ENCODE measurements around the gene CYB5R3. TPM values are rescaled to one million over a fixed set of nuclear protein-coding genes. Genes with fewer than 3 reads are reported as not detected.

The CYB5R3 gene
- total RNA-seq, 5 donors from 2014 or later (not counting 1 experiment from before 2014, with no cell fraction given), result 40.8 to 58.6 (median 51.0) TPM

- H3K4me1 ChIP-seq (ENCODE audit: control insufficient read depth in 1 of 2, extremely low read depth in 1 of 2, insufficient read depth in 2 of 2, low read length in 2 of 2), result no peaks in the 10 kb centered on the region
- H3K27ac ChIP-seq (ENCODE audit: low read length), result no peak overlapping the region
- ChIA-PET CTCF (no interaction called here), POLR2A (interaction anchor here in 1 of 2 donors (0.6 kb wide), 1 partner anchor 218 kb away, joined by 8 read pairs; no protein-coding TSS in a partner anchor)
- no peak overlapping the region for H3K27ac Mint-ChIP-seq
- ATAC-seq (replicated peaks in 1 of 4) (no peak), DNase-seq (no peak)
- H3K27me3 Mint-ChIP-seq, result no peaks in the 10 kb centered on the region
- H3K27me3 ChIP-seq (replicated peaks in 1 of 2; ENCODE audit: control insufficient read depth in 2 of 2, extremely low read depth in 1 of 2, insufficient read depth in 2 of 2, low read length in 1 of 2), result no peaks in the 10 kb centered on the region
- H3K36me3 Mint-ChIP-seq, result peaks cover 19% of the 10 kb centered on the region
- H3K4me3 ChIP-seq (ENCODE audit: control insufficient read depth in 1 of 2, extremely low read depth in 1 of 2, low read length in 1 of 2), result no peak overlapping the region
- no peaks in the 10 kb centered on the region for H3K9me3 ChIP-seq
- 97% methylated on average over 6 of the region's 9 CpGs for WGBS (ENCODE audit: insufficient coverage)
- H3K4me3 Mint-ChIP-seq, result no peak overlapping the region
- peaks cover 0 to 3% (median 3%) of the 10 kb centered on the region in 3 donors for H3K4me1 Mint-ChIP-seq
- H3K36me3 ChIP-seq (ENCODE audit: control insufficient read depth in 2 of 2, extremely low read depth in 1 of 2, insufficient read depth in 1 of 2, low read length in 1 of 2), result peaks cover 33 to 67% of the 10 kb centered on the region in 2 donors
- no peaks in the 10 kb centered on the region for H3K9me3 Mint-ChIP-seq
These were observed 16.2 kb downstream of the CYB5R3 start for GRCh38 chr22:42633013-42633412.

- Histone ChIP-seq H3K4me1 (ENCODE audit: control insufficient read depth in 1 of 2, extremely low read depth in 1 of 2, insufficient read depth in 2 of 2, low read length in 2 of 2) (no peaks in the 10 kb centered on the region), H3K27ac (ENCODE audit: low read length) (no peak overlapping the region), H3K27me3 (replicated peaks in 1 of 2; ENCODE audit: control insufficient read depth in 2 of 2, extremely low read depth in 1 of 2, insufficient read depth in 2 of 2, low read length in 1 of 2) (no peaks in the 10 kb centered on the region), H3K9me3 (no peaks in the 10 kb centered on the region), H3K4me3 (ENCODE audit: control insufficient read depth in 1 of 2, extremely low read depth in 1 of 2, low read length in 1 of 2) (no peak overlapping the region), H3K36me3 (ENCODE audit: control insufficient read depth in 2 of 2, extremely low read depth in 1 of 2, insufficient read depth in 1 of 2, low read length in 1 of 2) (peaks cover 33 to 76% of the 10 kb centered on the region in 2 donors)
- Mint-ChIP-seq H3K36me3 (peaks cover 16% of the 10 kb centered on the region), H3K4me1 (no peaks in the 10 kb centered on the region), H3K4me3 (no peak overlapping the region), H3K27ac (no peak overlapping the region), H3K27me3 (no peaks in the 10 kb centered on the region), H3K9me3 (no peaks in the 10 kb centered on the region)
- 95% methylated on average over 8 of the region's 13 CpGs for WGBS (ENCODE audit: insufficient coverage)
- ChIA-PET POLR2A (interaction anchor here in 1 of 2 donors (0.6 kb wide), 1 partner anchor 176 kb away, joined by 6 read pairs; no protein-coding TSS in a partner anchor), CTCF (no interaction called here)
- ATAC-seq (replicated peaks in 1 of 4) (no peak), DNase-seq (no peak)
These were observed 17.1 kb downstream of the CYB5R3 start for GRCh38 chr22:42632096-42632495.

GRCh38 chr22:42630901-42631602, 18.1 kb downstream of the CYB5R3 start:
- H3K27ac ChIP-seq (ENCODE audit: low read length), result no peak overlapping the region
- no peaks in the 10 kb centered on the region for H3K9me3 ChIP-seq
- no peak overlapping the region for H3K4me3 Mint-ChIP-seq
- H3K27ac Mint-ChIP-seq, result no peak overlapping the region
- ChIA-PET CTCF (interaction anchor here in 1 of 2 donors (0.7 kb wide), 1 partner anchor 457 kb away, joined by 5 read pairs; no protein-coding TSS in a partner anchor), POLR2A (no interaction called here)
- H3K4me1 Mint-ChIP-seq, result no peaks in the 10 kb centered on the region
- ATAC-seq (replicated peaks in 1 of 4) (no peak), DNase-seq (no peak)
- H3K4me3 ChIP-seq (ENCODE audit: control insufficient read depth in 1 of 2, extremely low read depth in 1 of 2, low read length in 1 of 2), result no peak overlapping the region
- H3K9me3 Mint-ChIP-seq, result no peaks in the 10 kb centered on the region
- H3K27me3 ChIP-seq (replicated peaks in 1 of 2; ENCODE audit: control insufficient read depth in 2 of 2, extremely low read depth in 1 of 2, insufficient read depth in 2 of 2, low read length in 1 of 2), result no peaks in the 10 kb centered on the region
- WGBS (ENCODE audit: insufficient coverage), result 94% methylated on average over 27 of the region's 28 CpGs
- H3K36me3 Mint-ChIP-seq, result peaks cover 20% of the 10 kb centered on the region
- no peaks in the 10 kb centered on the region for H3K27me3 Mint-ChIP-seq
- no peaks in the 10 kb centered on the region for H3K4me1 ChIP-seq (ENCODE audit: control insufficient read depth in 1 of 2, extremely low read depth in 1 of 2, insufficient read depth in 2 of 2, low read length in 2 of 2)
- peaks cover 40 to 77% of the 10 kb centered on the region in 2 donors for H3K36me3 ChIP-seq (ENCODE audit: control insufficient read depth in 2 of 2, extremely low read depth in 1 of 2, insufficient read depth in 1 of 2, low read length in 1 of 2)

GRCh38 chr22:42630211-42630610, 19.0 kb downstream of the CYB5R3 start:
- no peaks in the 10 kb centered on the region for H3K27me3 ChIP-seq (replicated peaks in 1 of 2; ENCODE audit: control insufficient read depth in 2 of 2, extremely low read depth in 1 of 2, insufficient read depth in 2 of 2, low read length in 1 of 2)
- H3K27ac ChIP-seq (ENCODE audit: low read length), result no peak overlapping the region
- Mint-ChIP-seq H3K4me1 (no peaks in the 10 kb centered on the region), H3K27ac (no peak overlapping the region), H3K4me3 (no peak overlapping the region), H3K27me3 (no peaks in the 10 kb centered on the region), H3K36me3 (peaks cover 21% of the 10 kb centered on the region), H3K9me3 (no peaks in the 10 kb centered on the region)
- DNase-seq (no peak), ATAC-seq (replicated peaks in 1 of 4) (no peak)
- H3K9me3 ChIP-seq, result no peaks in the 10 kb centered on the region
- POLR2A ChIA-PET, result no interaction called here
- no peaks in the 10 kb centered on the region for H3K4me1 ChIP-seq (ENCODE audit: control insufficient read depth in 1 of 2, extremely low read depth in 1 of 2, insufficient read depth in 2 of 2, low read length in 2 of 2)
- no peak overlapping the region for H3K4me3 ChIP-seq (ENCODE audit: control insufficient read depth in 1 of 2, extremely low read depth in 1 of 2, low read length in 1 of 2)
- peaks cover 42 to 73% of the 10 kb centered on the region in 2 donors for H3K36me3 ChIP-seq (ENCODE audit: control insufficient read depth in 2 of 2, extremely low read depth in 1 of 2, insufficient read depth in 1 of 2, low read length in 1 of 2)
- CTCF ChIA-PET, result no interaction called here
- WGBS (ENCODE audit: insufficient coverage), result 97% methylated on average over 18 of the region's 18 CpGs

- H3K27me3 Mint-ChIP-seq, result no peaks in the 10 kb centered on the region
- no peak overlapping the region for H3K4me3 Mint-ChIP-seq
- H3K9me3 ChIP-seq, result no peaks in the 10 kb centered on the region
- no peaks in the 10 kb centered on the region for H3K4me1 ChIP-seq (ENCODE audit: control insufficient read depth in 1 of 2, extremely low read depth in 1 of 2, insufficient read depth in 2 of 2, low read length in 2 of 2)
- DNase-seq, result no peak
- CTCF ChIA-PET, result no interaction called here
- H3K27ac ChIP-seq (ENCODE audit: low read length), result no peak overlapping the region
- no peak overlapping the region for H3K4me3 ChIP-seq (ENCODE audit: control insufficient read depth in 1 of 2, extremely low read depth in 1 of 2, low read length in 1 of 2)
- H3K36me3 ChIP-seq (ENCODE audit: control insufficient read depth in 2 of 2, extremely low read depth in 1 of 2, insufficient read depth in 1 of 2, low read length in 1 of 2), result peaks cover 42 to 78% of the 10 kb centered on the region in 2 donors
- ATAC-seq (replicated peaks in 1 of 4), result no peak
- POLR2A ChIA-PET, result no interaction called here
- no peaks in the 10 kb centered on the region for H3K9me3 Mint-ChIP-seq
- H3K27ac Mint-ChIP-seq, result no peak overlapping the region
- H3K4me1 Mint-ChIP-seq, result no peaks in the 10 kb centered on the region
- no peaks in the 10 kb centered on the region for H3K27me3 ChIP-seq (replicated peaks in 1 of 2; ENCODE audit: control insufficient read depth in 2 of 2, extremely low read depth in 1 of 2, insufficient read depth in 2 of 2, low read length in 1 of 2)
- H3K36me3 Mint-ChIP-seq, result peaks cover 21% of the 10 kb centered on the region
- 91% methylated on average over 9 of the region's 9 CpGs for WGBS (ENCODE audit: insufficient coverage)
These were observed 21.2 kb downstream of the CYB5R3 start for GRCh38 chr22:42627981-42628380.

- no peaks in the 10 kb centered on the region for H3K27me3 ChIP-seq (replicated peaks in 1 of 2; ENCODE audit: control insufficient read depth in 2 of 2, extremely low read depth in 1 of 2, insufficient read depth in 2 of 2, low read length in 1 of 2)
These were observed 22.1 kb downstream of the CYB5R3 start for GRCh38 chr22:42626951-42627625.

More at GRCh38 chr22:42626951-42627625, 22.1 kb downstream of the CYB5R3 start:
- Mint-ChIP-seq H3K4me3 (no peak overlapping the region), H3K27ac (no peak overlapping the region), H3K9me3 (no peaks in the 10 kb centered on the region), H3K36me3 (peaks cover 18% of the 10 kb centered on the region), H3K27me3 (no peaks in the 10 kb centered on the region), H3K4me1 (no peaks in the 10 kb centered on the region)
- no peak overlapping the region for H3K27ac ChIP-seq (ENCODE audit: low read length)
- ATAC-seq (replicated peaks in 1 of 4) (no peak), DNase-seq (no peak)
- H3K9me3 ChIP-seq, result no peaks in the 10 kb centered on the region
- H3K36me3 ChIP-seq (ENCODE audit: control insufficient read depth in 2 of 2, extremely low read depth in 1 of 2, insufficient read depth in 1 of 2, low read length in 1 of 2), result peaks cover 43 to 71% of the 10 kb centered on the region in 2 donors
- H3K4me1 ChIP-seq (ENCODE audit: control insufficient read depth in 1 of 2, extremely low read depth in 1 of 2, insufficient read depth in 2 of 2, low read length in 2 of 2), result no peaks in the 10 kb centered on the region
- ChIA-PET POLR2A (interaction anchor here in 1 of 2 donors (0.6 kb wide), 1 partner anchor 86 kb away, joined by 6 read pairs; no protein-coding TSS in a partner anchor), CTCF (no interaction called here)
- no peak overlapping the region for H3K4me3 ChIP-seq (ENCODE audit: control insufficient read depth in 1 of 2, extremely low read depth in 1 of 2, low read length in 1 of 2)
- 97% methylated on average over 8 of the region's 25 CpGs for WGBS (ENCODE audit: insufficient coverage)
